Stimulated activated CD8-positive, alpha-beta memory T cell treated with anti-CD3 and anti-CD28 coated beads, Interleukin-12 subunit alpha, Interleukin-12 subunit beta, amount 100 ng/mL, for 1 hour (primary cell): Measurements from ENCODE around the gene GPR158.

ENCODE experiments used
- DNase-seq: peaks from one replicate; pipeline ENCODE4 v3.0.0-alpha.2; 2020; ENCODE audit warnings: low read depth

GPR158 gene

DNA sequence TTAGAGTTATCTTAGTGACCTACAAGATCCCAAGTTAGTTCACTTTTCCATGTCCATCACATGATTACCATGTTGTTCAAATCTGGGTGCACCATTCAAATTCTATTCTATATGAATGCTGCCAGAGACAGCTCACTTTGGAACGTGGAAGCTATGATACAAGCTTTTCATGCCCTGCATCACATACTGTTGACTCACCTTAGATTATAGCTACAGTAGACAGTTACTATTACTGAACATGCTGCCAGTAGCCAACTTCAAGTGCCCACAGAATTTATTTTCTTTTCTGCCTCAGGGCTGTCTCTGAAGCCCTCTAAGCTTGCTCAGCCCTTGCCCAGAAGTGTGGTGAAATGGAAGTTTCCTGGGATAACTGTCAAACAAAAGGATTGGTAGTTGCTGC, 231.1 kb downstream of the GPR158 start:
- DNase-seq = no peak

DNA sequence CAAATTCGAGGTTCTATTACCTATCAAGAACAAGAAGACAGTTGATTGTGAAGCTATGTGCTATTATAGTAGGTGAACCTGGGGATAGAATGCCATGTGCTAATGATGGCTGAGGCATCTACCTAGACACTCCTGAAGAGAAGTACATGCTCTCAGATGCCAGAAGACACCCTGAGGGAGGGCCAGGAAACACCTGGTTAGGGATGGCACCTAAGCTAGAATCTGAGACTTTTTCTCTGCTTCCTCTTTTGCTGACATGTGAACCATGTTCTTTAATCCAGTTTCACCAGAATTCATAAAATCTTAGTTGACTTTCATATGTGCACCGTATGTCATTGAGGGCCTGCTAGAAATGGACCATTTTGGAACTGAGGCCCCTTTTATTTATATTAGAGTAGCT, 242.8 kb downstream of the GPR158 start:
- no peak for DNase-seq

- no peak for DNase-seq
These were observed 251.0 kb downstream of the GPR158 start for GRCh38 chr10:25425776-25426175.

DNA sequence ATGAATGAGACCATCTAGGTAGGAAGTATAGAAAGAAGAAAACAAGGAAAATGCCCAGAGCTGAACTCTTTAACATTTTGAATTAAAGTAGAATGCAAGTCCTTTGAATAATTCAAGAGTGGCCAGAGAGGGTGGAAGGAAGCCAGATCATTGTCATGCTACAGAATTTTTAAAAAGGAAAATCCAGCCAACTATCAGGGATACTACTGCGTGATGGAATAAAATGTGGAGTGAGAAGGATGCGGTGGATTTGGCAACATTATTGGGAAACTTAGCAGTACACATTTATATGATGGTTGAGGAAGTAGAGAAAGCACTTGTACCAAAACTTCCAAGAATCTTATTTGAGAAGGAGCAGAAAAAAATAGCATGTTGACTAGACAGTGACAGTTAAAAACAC, 261.6 kb downstream of the GPR158 start:
- no peak for DNase-seq

DNA sequence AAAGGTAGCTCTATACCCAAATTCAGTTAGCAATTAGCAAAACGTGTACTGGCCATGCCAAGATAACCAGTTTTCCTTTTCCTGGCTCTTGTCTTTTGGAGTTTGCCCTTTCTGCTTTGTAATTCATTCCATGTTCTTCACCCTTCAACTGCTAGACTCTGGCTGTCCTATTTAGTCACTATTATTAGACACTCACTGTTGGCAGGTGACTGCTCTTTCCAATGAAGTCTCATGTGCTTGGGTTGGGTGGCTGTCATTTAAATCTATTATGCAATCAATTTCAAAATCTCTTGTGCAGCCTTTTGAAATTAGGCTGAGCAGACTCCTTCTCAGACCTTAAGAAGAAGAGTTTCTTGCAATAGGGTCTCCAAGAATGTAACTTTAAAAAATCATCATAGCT, 266.5 kb downstream of the GPR158 start:
- no peak for DNase-seq

DNA sequence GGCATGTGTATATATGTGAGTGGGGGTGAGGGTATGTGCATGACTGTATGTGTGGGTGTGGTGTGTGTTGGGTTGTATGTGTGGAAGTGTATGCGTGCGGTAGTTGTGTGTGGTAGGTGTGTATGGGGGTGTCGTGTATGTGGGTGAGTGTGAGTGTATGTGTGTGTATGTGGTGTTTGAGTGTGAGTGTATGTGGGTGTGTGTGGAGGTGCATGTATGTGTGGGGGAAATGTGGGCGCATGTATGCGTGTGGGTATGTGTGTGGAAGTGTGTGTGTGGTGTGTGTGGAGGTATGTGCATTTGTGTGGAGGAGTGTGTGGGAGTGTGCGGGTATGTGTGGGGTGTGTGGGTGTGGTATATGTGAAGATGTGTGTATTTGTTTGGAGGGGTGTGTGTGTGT, 269.5 kb downstream of the GPR158 start:
- DNase-seq = no peak

DNA sequence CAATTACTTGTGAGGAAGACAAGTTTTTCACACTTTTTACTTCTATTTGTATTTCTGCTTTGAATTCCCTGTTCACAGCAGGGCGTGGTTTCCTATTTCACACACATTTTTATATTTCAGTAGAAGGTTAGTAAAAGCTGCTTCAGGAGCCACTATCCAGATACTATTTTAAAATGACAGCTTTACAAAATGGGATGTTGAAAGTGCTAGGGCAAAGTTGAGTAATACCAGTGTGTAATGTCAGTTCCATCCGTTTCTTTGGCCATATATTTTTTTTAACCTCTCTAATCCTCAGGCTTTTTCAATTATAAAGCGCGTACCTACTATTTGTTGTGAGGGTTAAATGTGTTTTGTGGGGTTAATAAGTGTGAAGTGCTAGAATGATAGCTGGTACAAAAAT, 276.6 kb downstream of the GPR158 start:
- no peak for DNase-seq

DNA sequence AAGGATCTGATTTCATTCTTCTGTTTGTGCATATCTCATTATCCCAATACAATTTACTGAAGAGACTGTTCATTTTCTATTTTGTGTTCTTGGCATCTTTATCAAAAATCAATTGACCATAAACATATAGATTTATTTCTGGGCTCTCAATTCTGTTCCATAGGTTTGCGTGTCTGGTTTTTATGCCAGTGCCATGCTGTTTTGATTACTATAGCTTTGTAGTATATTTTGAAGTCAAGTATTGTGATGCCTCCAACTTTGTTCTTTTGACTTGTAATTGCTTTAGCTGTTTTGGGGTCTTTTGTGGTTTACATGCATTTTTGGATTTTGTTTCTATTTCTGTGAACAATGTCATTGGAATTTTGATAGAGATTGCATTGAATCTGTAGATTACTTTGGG, 278.8 kb downstream of the GPR158 start:
- DNase-seq = no peak

- no peak for DNase-seq
These were observed 281.3 kb downstream of the GPR158 start for GRCh38 chr10:25455980-25456567.

DNA sequence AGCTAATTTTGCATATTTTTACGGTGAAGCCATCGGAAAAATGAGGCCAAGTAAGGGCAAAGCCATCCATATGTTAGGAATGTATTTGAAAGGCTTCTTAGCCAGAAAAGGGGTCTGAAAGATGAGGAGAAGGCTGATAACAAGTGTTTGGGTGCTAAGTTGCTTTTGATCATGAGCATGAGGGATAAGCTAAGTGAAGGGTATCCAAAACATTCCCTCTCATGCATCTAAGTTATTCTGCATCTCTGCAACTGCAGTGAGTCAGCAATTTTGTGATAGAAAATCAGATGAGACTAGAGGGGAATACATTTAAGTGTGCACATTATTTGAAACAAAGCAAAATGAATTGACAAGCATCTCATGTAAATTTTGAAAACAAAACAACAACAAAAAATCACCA, 282.8 kb downstream of the GPR158 start:
- DNase-seq = no peak

- DNase-seq = no peak
These were observed 291.0 kb downstream of the GPR158 start for GRCh38 chr10:25465582-25466372.

- no peak for DNase-seq
These were observed 293.1 kb downstream of the GPR158 start for GRCh38 chr10:25467881-25468280.

DNA sequence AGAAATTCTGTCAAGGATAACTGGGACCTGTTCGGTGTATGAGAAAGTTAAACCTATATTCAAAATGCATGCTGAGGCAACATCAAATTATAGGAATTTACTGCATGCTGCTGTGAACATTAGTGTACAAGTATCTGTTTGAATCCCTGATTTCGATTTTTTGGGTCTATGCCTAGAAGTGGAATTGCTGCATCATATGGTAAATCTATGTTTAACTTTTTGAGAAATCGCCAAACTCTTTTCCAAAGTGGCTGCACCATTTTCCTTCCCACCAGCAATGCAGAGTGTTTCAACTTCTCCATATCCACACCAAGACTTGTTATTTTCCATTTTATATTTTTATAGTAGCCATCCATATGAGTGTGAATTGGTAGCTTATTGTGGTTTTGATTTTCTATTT, 306.7 kb downstream of the GPR158 start:
- DNase-seq = no peak

DNA sequence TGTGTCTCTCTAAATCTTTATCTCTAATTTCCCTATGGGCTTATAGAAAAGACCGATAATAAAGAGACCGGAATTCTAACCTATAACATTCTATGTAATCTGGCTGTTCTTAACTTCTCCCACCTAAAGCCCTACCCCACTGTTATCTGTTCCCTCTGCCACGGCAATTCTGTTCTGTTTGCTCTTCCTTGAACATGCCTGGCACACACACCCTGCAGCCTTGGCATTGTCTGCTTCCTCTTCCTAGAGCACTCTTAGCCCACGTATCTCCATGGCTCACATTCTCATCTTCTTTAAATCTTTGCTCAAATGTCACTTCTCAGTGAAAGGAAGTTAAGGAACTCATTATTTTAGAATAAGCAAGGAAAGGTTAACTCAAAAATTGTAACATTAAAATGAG, 309.2 kb downstream of the GPR158 start:
- no peak for DNase-seq

DNA sequence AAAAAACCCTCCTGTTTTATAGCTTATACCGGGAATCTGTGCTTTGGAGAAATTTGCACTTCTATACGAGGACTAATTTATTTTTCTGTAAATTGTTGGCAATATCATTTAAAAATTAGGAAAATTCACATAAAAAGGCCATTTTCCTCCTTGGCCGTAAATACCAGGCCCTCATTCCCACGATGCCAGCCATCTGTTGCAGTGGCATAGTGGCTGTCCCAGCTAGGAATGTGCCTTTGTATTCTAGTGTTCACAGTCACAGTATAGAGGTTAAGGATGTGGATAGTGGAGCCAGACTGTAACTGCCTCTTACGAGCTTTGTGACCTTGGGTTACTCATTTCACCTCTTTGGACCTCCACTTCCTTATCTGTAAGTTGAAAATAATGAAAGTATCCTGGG, 312.5 kb downstream of the GPR158 start:
- DNase-seq = no peak

- DNase-seq = no peak
These were observed 317.2 kb downstream of the GPR158 start for GRCh38 chr10:25492040-25492439.

GRCh38 chr10:25492680-25493079, 317.9 kb downstream of the GPR158 start:
- no peak for DNase-seq

DNA sequence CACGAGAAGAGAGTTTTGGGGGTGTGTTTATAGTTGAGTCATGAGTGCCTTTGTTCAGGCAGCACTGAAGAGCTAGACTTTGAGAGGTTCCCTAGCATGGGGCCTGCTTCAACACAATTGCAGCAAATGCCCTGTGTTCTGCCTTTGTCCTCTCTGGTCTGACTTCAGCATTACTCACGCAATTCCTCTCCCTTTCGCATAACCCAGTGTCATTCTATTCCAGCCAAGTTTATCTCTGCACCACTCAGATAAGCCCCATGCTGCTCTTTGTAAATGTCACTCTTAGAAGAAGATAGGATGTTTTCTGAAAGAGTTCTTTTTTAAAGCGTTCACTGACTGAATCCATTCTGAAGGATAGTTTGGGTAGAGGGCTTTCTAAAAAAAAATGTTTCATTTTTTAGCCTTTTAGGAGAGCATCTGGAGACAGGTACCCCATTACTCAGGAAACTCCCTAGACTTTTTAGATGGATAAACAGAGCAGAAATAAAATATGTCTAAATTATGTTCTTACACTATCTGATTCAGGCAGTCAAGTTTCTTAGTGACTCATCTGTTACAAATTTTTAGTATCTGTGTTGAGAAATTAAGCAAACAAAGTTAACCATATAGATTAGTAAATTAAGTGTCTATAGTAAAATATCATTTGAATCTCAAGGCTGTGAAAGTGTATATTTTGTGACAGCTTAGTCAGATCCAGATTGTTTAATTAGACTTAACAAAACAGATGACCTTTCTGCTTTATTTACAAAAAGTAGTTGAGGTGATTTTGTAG, 318.5 kb downstream of the GPR158 start:
- no peak for DNase-seq

- no peak for DNase-seq
These were observed 322.4 kb downstream of the GPR158 start for GRCh38 chr10:25497246-25497645.

DNA sequence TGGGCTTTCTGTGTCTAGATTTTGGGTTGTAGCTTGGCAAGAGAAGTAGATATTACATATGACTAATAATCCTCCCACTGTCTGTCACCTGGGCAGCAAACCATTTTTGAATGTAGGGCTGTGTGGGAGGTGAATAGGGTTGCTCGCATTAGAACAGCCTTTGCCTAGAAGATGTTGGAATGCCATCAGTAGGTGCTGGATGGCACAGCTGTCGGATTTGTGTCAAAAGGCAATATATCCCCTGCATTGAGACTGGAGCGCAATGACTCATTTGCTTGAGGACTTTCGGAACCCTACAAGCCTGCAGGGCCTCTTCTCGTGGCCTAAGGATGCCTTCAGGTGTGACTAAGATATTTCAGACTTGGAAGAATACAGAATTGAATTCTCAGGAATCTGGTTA, 323.8 kb downstream of the GPR158 start:
- DNase-seq = no peak

- DNase-seq = no peak
These were observed 327.1 kb downstream of the GPR158 start for GRCh38 chr10:25501912-25502311.

DNA sequence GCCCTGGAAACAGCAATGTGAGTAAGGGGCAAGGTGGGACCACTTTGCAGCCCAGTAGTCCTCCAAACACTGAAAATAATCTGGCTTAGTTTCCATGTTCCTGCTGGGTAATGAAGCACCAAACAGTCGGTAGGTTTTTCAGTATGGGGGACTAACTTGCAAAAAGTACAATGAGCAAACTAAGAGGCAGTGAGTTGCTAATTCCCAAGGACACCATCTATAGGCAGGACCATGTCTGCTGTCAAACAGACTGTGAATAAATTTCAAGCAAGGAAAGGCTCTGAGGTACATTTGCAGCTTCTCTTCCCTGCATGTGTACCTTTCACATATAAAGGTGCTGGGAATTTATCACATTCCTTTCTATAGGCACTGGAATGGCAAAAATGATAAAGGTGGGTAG, 327.7 kb downstream of the GPR158 start:
- no peak for DNase-seq

- DNase-seq = no peak
These were observed 329.5 kb downstream of the GPR158 start for GRCh38 chr10:25504306-25504705.
